Middle frontal gyrus (tissue), 1 donor: Measurements from ENCODE around the gene RAPSN.

Experiments
- DNase-seq: peaks from one replicate; pipeline ENCODE4 v3.0.0-alpha.2; 2015; ENCODE audit warnings: low spot score; ENCODE audit errors: extremely low spot score

The RAPSN gene

GRCh38 chr11:47448566-47449427 lies at the start of gene RAPSN:
Gene RAPSN, minus strand, starts transcription at chr11:47449136. Its CDS starts 172 bp downstream, at chr11:47448964.
- DNase-seq = no peak

- DNase-seq = no peak
Observed at GRCh38 chr11:47498149-47498548, 49.2 kb upstream of the RAPSN start.

DNA sequence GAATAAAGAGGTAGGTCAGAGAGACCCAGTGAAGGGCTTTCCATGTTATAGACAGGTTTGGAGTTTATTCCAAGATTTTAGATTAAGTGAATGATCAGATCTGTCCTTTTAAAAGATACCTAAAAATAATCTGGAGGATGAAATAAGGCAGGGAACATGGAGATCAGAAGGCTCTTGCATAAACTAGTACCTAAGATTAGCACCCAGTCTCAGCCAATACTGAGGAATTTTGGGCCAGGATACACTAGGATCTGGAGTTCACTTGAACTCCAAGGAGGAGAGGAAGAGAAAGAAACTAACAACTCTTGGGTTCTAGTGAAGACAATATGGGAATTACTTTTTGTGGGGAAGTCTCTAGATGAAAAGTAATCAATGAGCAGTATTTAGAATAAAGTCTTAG lies 47.9 kb upstream of the RAPSN start:
- no peak for DNase-seq

DNA sequence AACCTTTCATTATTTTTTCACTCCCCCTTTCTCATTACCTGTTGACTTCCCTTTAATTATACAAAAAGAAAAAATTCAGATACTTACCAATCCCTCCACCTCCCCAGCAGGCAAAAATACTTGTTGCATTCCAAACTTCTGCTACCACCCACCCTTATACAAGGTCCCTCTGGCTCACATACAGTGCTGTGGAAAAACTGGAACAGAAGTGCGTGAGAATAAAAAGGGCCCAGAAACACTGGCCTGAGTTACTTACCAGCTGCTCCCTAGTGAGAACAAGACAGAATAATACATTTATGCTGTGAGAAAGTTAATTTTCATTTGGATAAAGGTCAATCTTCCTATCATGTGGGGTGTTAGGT lies 46.9 kb upstream of the RAPSN start:
- DNase-seq = no peak

DNA sequence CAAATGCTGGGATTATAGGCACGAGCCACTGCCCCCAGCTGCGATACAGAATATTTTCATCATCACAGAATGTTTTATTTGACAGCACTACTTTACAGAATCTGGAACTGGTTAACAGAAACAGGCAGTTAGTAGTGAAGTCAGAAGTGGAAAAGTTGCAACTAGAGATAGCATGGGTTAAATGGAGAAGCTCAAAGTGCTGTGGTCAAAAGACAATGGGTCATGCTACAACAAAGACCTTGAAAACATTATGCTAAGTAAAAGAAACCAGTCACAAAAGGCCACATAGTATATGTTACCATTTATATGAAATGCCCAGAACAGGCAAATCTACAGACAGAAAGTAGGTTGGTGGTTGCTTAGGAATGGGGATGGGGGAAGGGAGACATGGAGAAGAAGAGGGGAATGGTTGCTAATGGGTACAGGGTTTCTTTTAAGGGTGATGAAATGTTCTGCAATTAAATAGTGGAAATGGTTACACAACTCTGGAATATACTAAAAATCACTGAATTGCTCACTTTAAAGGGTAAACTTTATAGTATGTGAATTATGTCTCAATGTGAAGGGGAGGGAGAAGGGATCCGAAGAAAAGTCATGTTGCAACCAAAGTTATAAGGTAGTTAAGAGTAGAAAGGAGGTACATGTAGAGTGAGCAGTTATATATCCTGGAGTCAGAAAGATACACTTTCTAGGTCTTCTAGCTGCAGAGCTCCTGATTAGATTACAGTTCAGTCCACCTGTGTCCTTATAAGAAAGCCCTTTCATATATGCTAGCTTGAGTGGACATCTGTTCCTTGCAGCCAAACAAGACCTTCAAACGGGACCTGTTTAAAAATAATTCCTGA lies 46.3 kb upstream of the RAPSN start:
- DNase-seq = no peak

- no peak for DNase-seq
Observed at GRCh38 chr11:47489395-47489755, 40.4 kb upstream of the RAPSN start.

GRCh38 chr11:47488674-47489394 lies 39.9 kb upstream of the RAPSN start:
- no peak for DNase-seq

DNA sequence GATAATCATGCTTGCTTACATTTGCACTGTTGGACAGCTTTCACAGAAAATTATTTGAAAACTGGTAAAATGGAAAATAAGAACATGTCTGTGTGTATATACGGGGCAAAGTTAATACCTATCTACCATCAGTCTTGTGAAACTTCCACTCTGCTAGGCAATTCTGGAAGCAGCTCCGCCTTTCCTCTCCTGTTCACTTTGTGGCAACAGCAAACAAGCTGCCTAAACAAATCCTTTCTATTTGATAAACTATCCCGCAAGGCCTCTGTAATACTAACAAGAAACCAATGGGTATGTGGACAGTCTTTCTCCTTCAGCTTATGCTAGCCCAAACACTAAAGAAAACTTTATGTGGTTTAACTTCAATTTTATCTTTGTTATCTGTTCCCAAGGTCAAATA lies 39.2 kb upstream of the RAPSN start:
- DNase-seq = no peak

- DNase-seq = no peak
Observed at GRCh38 chr11:47487421-47487820, 38.5 kb upstream of the RAPSN start.

GRCh38 chr11:47485107-47485506 lies 36.2 kb upstream of the RAPSN start:
- DNase-seq = no peak

- DNase-seq = no peak
Observed at GRCh38 chr11:47483457-47483856, 34.5 kb upstream of the RAPSN start.

DNA sequence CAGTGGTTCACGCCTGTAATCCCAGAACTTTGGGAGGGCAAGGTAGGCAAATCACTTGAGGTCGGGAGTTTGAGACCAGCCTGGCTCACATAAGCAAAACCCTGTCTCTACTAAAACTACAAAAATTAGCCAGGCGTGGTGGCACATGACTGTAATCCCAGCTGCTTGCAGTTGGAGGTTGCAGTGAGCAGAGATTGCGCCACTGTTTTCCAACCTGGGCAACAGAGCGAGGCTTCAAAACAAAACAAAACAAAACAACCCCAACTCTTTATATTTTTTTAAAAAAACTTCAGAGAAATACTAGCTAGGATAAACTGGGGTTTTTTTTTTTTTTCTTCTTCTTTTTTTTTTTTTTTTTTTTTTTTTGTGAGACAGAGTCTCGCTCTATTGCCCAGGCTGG lies 31.8 kb upstream of the RAPSN start:
- DNase-seq = no peak

DNA sequence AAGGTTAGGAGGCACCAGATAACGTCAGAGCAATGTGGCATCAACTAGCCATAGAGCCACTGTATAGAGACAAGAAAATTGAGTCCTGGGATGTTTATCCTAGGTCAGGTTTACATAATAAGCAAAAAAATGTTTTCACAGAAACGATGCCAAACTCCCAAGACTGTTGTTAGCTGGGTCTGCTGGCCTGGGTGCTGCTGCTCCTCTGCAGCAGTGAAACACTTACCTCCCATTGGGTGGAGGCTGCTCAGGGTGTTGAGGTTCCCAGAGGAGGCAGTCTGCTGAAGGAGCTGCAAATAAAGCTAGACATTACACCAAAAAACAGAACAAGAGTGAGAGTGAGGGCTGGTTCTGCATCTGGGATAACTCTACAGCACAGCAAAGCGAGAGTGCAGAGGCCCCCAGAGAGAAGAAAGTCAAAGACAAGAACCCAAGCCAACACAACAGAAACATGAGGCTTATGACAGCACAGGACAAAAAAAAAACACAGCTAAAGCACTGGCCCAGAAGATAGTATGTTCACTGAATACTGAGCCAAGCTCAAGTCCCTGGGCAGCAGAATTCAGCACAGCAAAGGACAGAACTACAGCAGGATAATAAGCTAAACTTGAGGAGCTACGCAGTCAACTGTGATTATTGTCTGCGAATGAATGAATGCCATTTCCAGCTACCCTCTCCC lies 29.9 kb upstream of the RAPSN start:
- no peak for DNase-seq

GRCh38 chr11:47477753-47478152 lies 28.8 kb upstream of the RAPSN start:
- no peak for DNase-seq

GRCh38 chr11:47477323-47477722 lies 28.4 kb upstream of the RAPSN start:
- no peak for DNase-seq

DNA sequence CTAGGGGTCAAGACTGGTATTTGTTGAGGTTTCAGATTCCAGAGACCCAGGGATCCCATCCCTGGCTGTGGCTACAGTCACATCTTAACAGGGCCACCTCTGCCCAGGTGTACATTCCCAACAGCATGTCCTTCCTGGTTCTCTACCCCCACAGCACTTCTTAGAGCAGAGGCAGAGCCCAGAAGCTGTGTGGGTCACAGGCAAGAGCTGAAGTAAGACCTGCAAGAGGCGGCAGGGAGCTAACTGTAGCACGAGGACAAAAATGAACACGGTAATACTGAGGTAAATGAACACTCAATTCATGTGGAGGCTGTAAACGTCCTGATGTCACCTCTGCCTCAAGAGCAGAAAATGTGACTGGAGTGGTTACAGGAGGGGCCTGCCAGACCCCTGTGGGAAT lies 21.7 kb upstream of the RAPSN start:
- DNase-seq = no peak

GRCh38 chr11:47469361-47470179 lies 20.6 kb upstream of the RAPSN start:
- DNase-seq = no peak

GRCh38 chr11:47468598-47469214 lies 19.8 kb upstream of the RAPSN start:
- no peak for DNase-seq

DNA sequence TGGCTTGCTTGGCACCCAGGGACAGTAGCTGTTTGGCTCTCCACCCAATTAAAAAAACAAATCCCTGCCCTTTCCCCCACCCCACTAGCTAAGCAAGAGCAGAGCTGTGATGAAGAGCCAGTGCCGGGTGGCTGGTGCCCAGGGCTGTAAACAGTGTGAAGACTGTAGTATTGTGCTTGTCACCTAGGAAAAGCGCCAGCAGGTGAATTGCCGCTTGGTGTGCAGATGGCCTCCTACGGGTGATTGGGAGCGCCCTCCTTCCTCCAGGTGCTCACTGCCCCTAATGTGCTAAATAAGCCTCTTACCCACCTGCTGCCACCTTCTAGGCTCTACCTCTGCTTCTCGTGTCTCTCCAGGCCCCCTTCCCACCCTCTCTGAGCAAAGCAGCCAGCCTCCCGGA lies 18.4 kb upstream of the RAPSN start:
- no peak for DNase-seq

DNA sequence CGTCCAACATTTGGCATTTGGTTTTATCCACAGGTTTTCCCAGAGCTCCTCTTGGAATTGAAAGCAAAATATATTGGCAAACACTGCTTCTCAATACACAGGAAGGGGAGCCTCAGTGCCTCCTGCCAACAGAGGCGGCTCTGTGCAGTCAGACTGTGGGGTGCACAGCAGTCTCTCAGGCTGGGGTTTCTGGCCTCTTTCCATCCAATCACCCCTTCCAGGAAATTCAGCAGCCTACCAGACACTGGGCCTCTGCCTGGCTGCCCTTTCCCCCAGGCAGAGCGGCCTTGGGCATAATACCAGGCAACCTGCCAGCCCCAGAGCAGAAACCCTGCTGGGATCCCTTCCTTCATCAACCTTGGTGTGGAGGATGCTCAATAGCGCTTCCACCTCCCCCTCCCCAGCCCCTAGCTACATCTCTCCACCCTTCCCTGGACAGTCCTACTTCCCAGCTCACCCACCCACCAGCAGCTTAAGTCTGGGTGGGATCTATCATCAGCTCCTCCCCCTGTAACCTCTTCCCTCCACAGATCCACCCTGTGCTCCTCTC lies 17.8 kb upstream of the RAPSN start:
- peak; percentile 58 for DNase-seq
